ENCODE data around the gene PIM2. TPM values are rescaled to one million over a fixed set of nuclear protein-coding genes. Genes with fewer than 3 reads are reported as not detected.

PIM2 gene
- total and polyA plus RNA-seq, 9 of the 15 experiments (the other 6 are each of a cell fraction or from before 2014, with no cell fraction given), result 67.6 to 191 (median 108) TPM

DNA sequence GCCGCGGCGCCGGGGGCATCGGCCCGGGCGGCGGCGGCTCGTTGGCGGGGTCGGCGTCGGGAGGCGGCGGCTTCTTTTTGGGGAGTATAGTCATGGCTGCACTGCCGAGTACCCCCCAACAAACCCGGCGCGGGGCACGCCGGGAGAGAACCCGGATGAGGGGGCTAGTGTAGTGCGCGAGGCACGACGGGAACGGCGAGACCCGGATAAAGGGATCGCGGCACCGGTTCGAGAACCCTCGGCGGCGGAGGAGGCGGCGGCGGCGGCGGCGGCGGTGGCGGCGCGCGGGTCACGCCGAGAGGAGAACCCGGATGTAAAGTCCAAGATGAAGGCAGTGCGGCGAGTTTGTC is 38.6 kb upstream of the PIM2 start, which contains the start of gene OTUD5 (continued):
- TF ChIP-seq, protein P1, sequence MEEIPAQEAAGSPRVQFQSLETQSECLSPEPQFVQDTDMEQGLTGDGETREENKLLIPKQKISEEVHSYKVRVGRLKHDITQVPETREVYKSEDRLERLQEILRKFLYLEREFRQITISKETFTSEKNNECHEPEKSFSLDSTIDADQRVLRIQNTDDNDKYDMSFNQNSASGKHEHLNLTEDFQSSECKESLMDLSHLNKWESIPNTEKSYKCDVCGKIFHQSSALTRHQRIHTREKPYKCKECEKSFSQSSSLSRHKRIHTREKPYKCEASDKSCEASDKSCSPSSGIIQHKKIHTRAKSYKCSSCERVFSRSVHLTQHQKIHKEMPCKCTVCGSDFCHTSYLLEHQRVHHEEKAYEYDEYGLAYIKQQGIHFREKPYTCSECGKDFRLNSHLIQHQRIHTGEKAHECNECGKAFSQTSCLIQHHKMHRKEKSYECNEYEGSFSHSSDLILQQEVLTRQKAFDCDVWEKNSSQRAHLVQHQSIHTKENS (CRISPR knock-in tag; IDR thresholded peaks at IDR 0.05), result no peak
- TF ChIP-seq HMG20B (CRISPR knock-in tag; IDR thresholded peaks at IDR 0.05), result no peak
- TF ChIP-seq ARNT (IDR thresholded peaks at IDR 0.05), result no peak
- TF ChIP-seq KLF13 (tag; IDR thresholded peaks at IDR 0.05; ENCODE audit: borderline replicate concordance, low read depth), result no peak
- no peak for TF ChIP-seq DNMT1 (IDR thresholded peaks at IDR 0.05)
- TF ChIP-seq ZNF121 (CRISPR knock-in tag; conservative IDR thresholded peaks at IDR 0.05), result no peak
- 0 out of 2 replicates have a peak, but pooled peaks have one; percentile 82 for TF ChIP-seq ZNF764 (CRISPR knock-in tag; IDR thresholded peaks at IDR 0.05; ENCODE audit: low read depth)
- peak; percentile 64; the same call in 1 of the 2 replicates for TF ChIP-seq ZNF143 (CRISPR knock-in tag; IDR thresholded peaks at IDR 0.05)
- no peak for TF ChIP-seq ZNF24 (IDR thresholded peaks at IDR 0.05)
- TF ChIP-seq CHD1 (IDR thresholded peaks at IDR 0.05; ENCODE audit: low read length), result no peak
- no peak for TF ChIP-seq HLTF (IDR thresholded peaks at IDR 0.05)
- no peak for TF ChIP-seq ZNF57 (CRISPR knock-in tag; IDR thresholded peaks at IDR 0.05)
- TF ChIP-seq ZNF124 (CRISPR knock-in tag; IDR thresholded peaks at IDR 0.05), result no peak
- TF ChIP-seq TAF1 (IDR thresholded peaks at IDR 0.05; ENCODE audit: control insufficient read depth, extremely low read depth, insufficient read depth, low read length, severe bottlenecking), result no peak
- TF ChIP-seq, protein P2, sequence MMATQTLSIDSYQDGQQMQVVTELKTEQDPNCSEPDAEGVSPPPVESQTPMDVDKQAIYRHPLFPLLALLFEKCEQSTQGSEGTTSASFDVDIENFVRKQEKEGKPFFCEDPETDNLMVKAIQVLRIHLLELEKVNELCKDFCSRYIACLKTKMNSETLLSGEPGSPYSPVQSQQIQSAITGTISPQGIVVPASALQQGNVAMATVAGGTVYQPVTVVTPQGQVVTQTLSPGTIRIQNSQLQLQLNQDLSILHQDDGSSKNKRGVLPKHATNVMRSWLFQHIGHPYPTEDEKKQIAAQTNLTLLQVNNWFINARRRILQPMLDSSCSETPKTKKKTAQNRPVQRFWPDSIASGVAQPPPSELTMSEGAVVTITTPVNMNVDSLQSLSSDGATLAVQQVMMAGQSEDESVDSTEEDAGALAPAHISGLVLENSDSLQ (IDR thresholded peaks at IDR 0.05), result no peak
- no peak for TF ChIP-seq SNIP1 (IDR thresholded peaks at IDR 0.05; ENCODE audit: low read depth)
- TF ChIP-seq RBM15 (IDR thresholded peaks at IDR 0.05; ENCODE audit: insufficient read depth, low read length), result no peak
- TF ChIP-seq SPI1 (IDR thresholded peaks at IDR 0.05; ENCODE audit: borderline replicate concordance, low read depth, low read length), result no peak
- TF ChIP-seq, protein P3, sequence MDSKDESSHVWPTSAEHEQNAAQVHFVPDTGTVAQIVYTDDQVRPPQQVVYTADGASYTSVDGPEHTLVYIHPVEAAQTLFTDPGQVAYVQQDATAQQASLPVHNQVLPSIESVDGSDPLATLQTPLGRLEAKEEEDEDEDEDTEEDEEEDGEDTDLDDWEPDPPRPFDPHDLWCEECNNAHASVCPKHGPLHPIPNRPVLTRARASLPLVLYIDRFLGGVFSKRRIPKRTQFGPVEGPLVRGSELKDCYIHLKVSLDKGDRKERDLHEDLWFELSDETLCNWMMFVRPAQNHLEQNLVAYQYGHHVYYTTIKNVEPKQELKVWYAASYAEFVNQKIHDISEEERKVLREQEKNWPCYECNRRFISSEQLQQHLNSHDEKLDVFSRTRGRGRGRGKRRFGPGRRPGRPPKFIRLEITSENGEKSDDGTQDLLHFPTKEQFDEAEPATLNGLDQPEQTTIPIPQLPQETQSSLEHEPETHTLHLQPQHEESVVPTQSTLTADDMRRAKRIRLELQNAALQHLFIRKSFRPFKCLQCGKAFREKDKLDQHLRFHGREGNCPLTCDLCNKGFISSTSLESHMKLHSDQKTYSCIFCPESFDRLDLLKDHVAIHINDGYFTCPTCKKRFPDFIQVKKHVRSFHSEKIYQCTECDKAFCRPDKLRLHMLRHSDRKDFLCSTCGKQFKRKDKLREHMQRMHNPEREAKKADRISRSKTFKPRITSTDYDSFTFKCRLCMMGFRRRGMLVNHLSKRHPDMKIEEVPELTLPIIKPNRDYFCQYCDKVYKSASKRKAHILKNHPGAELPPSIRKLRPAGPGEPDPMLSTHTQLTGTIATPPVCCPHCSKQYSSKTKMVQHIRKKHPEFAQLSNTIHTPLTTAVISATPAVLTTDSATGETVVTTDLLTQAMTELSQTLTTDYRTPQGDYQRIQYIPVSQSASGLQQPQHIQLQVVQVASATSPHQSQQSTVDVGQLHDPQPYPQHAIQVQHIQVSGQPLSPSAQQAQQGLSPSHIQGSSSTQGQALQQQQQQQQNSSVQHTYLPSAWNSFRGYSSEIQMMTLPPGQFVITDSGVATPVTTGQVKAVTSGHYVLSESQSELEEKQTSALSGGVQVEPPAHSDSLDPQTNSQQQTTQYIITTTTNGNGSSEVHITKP (IDR thresholded peaks at IDR 0.05; ENCODE audit: partially characterized antibody), result no peak
- TF ChIP-seq KLF10 (CRISPR knock-in tag; IDR thresholded peaks at IDR 0.05), result no peak
- no peak for TF ChIP-seq BCL6 (CRISPR knock-in tag; IDR thresholded peaks at IDR 0.05)
- TF ChIP-seq, protein P4, sequence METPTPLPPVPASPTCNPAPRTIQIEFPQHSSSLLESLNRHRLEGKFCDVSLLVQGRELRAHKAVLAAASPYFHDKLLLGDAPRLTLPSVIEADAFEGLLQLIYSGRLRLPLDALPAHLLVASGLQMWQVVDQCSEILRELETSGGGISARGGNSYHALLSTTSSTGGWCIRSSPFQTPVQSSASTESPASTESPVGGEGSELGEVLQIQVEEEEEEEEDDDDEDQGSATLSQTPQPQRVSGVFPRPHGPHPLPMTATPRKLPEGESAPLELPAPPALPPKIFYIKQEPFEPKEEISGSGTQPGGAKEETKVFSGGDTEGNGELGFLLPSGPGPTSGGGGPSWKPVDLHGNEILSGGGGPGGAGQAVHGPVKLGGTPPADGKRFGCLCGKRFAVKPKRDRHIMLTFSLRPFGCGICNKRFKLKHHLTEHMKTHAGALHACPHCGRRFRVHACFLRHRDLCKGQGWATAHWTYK (CRISPR knock-in tag; IDR thresholded peaks at IDR 0.05), result no peak
- TF ChIP-seq NBN (IDR thresholded peaks at IDR 0.05; ENCODE audit: low read depth), result no peak
- TF ChIP-seq RNF2 (IDR thresholded peaks at IDR 0.05), result no peak
- TF ChIP-seq SMAD4 (CRISPR knock-in tag; conservative IDR thresholded peaks at IDR 0.05), result peak; percentile 6; the same call in 1 of the 2 replicates

Data from K562 (cell line).